SU-DHL-6 (cell line): ENCODE results near the gene NLRP4.

Experiments used
- EZH2phosphoT487 ChIP-seq: fragments of 200-600 bp; sonication (generic), shearing (Covaris generic); conservative IDR thresholded peaks from 2 replicates; pipeline ENCODE4 v1.6.1; 2018; ENCODE audit warnings: mild to moderate bottlenecking, antibody characterized with exemption, low read length, moderate library complexity, mixed read lengths
- TF ChIP-seq, protein P1 (sequence below): fragments of 200-600 bp; sonication (generic); IDR thresholded peaks from one replicate; pipeline ENCODE4 v1.5.1; 2017; ENCODE audit warnings: antibody characterized with exemption, mild to moderate bottlenecking, low read length, moderate library complexity; ENCODE audit not compliant: insufficient read depth, poor library complexity, severe bottlenecking

DNA sequence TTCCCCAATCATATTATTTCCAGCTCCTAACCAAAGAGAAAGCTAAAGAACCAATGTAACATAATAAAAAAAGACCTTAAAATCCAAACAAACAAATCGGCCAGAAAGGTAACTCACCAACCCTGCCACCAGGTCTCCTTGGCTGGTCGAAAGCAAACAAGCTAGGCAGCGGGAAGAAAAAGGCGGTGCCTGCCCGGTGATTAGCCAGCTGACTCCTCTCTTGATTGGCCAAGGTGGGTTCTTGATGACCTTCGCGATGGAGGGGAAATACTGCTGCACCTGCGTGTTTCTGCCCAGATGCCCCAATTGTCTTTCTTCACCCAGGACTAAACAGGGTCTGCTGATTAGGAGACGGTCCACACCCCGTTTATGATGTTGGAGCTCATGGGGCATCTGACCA is 4.5 kb upstream of the NLRP4 start, which contains the start of gene NLRP11:
- TF ChIP-seq, protein P1, sequence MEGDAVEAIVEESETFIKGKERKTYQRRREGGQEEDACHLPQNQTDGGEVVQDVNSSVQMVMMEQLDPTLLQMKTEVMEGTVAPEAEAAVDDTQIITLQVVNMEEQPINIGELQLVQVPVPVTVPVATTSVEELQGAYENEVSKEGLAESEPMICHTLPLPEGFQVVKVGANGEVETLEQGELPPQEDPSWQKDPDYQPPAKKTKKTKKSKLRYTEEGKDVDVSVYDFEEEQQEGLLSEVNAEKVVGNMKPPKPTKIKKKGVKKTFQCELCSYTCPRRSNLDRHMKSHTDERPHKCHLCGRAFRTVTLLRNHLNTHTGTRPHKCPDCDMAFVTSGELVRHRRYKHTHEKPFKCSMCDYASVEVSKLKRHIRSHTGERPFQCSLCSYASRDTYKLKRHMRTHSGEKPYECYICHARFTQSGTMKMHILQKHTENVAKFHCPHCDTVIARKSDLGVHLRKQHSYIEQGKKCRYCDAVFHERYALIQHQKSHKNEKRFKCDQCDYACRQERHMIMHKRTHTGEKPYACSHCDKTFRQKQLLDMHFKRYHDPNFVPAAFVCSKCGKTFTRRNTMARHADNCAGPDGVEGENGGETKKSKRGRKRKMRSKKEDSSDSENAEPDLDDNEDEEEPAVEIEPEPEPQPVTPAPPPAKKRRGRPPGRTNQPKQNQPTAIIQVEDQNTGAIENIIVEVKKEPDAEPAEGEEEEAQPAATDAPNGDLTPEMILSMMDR: no peak
- TF ChIP-seq EZH2phosphoT487: no peak
